Islet precursor cell (in vitro differentiated cells): ENCODE data around the gene PCGF5.
A peak's percentile ranks its signal among the peaks of the same experiment; 100 is the strongest.
"Not testable (repeated sequence)": the region's sequence is repeated elsewhere in the genome, so short reads cannot be mapped to it uniquely, and the experiment has no call there.

Experiments used
- DNase-seq: peaks from one replicate; pipeline ENCODE4 v3.0.0-alpha.2; 2018

The PCGF5 gene

GRCh38 chr10:91287912-91288311 is 67.4 kb downstream of the PCGF5 start:
- no peak for DNase-seq

- DNase-seq: no peak
Observed at GRCh38 chr10:91289305-91289704, 68.8 kb downstream of the PCGF5 start.

- DNase-seq: no peak
Observed at GRCh38 chr10:91290607-91291006, 70.1 kb downstream of the PCGF5 start.

- no peak for DNase-seq
Observed at GRCh38 chr10:91294134-91294906, 73.9 kb downstream of the PCGF5 start.

GRCh38 chr10:91295346-91295745 is 74.9 kb downstream of the PCGF5 start:
- DNase-seq: no peak

GRCh38 chr10:91296471-91296870 is 76.0 kb downstream of the PCGF5 start:
- DNase-seq: no peak

GRCh38 chr10:91298224-91298871 is 77.9 kb downstream of the PCGF5 start:
- DNase-seq: peak; percentile 89

GRCh38 chr10:91299999-91300575 is 79.6 kb downstream of the PCGF5 start:
- no peak for DNase-seq

GRCh38 chr10:91302946-91303345 is 82.5 kb downstream of the PCGF5 start:
- DNase-seq: not testable (repeated sequence)

GRCh38 chr10:91305979-91306378 is 85.5 kb downstream of the PCGF5 start:
- DNase-seq: not testable (repeated sequence)

- no peak for DNase-seq
Observed at GRCh38 chr10:91307489-91307888, 87.0 kb downstream of the PCGF5 start.

- DNase-seq: no peak
Observed at GRCh38 chr10:91309711-91310110, 89.2 kb downstream of the PCGF5 start.

- DNase-seq: no peak
Observed at GRCh38 chr10:91311601-91312381, 91.3 kb downstream of the PCGF5 start.

GRCh38 chr10:91312382-91312733 is 91.9 kb downstream of the PCGF5 start:
- DNase-seq: no peak

- no peak for DNase-seq
Observed at GRCh38 chr10:91313796-91314485, 93.5 kb downstream of the PCGF5 start.

GRCh38 chr10:91316486-91316885 is 96.0 kb downstream of the PCGF5 start:
- DNase-seq: no peak

- DNase-seq: no peak
Observed at GRCh38 chr10:91317541-91317940, 97.1 kb downstream of the PCGF5 start.

GRCh38 chr10:91319336-91319735 is 98.9 kb downstream of the PCGF5 start:
- peak; percentile 52 for DNase-seq

- DNase-seq: not testable (repeated sequence)
Observed at GRCh38 chr10:91323293-91323905, 102.9 kb downstream of the PCGF5 start.

- DNase-seq: no peak
Observed at GRCh38 chr10:91328320-91328984, 108.0 kb downstream of the PCGF5 start.
